Stimulated activated naive CD8-positive, alpha-beta T cell treated with anti-CD3 and anti-CD28 coated beads, Interleukin-15, Interleukin-2, amounts not matched to agents 100 ng/mL and 50 ng/mL, for 24 hours (primary cell): ENCODE data around the gene FASN.
A peak's percentile ranks its signal among the peaks of the same experiment; 100 is the strongest.

Experiments used
- H3K27ac Mint-ChIP-seq: one replicate; pipeline ENCODE4 v1.8.0; 2021; ENCODE audit warnings: mild to moderate bottlenecking, mixed read lengths
- H3K27me3 Mint-ChIP-seq: one replicate; pipeline ENCODE4 v1.8.0; 2021; ENCODE audit warnings: mixed read lengths
- H3K36me3 Mint-ChIP-seq: one replicate; pipeline ENCODE4 v1.8.0; 2021; ENCODE audit warnings: low read depth, mixed read lengths
- H3K4me1 Mint-ChIP-seq: one replicate; pipeline ENCODE4 v1.8.0; 2021; ENCODE audit warnings: low read depth, mixed read lengths
- H3K4me3 Mint-ChIP-seq: one replicate; pipeline ENCODE4 v1.8.0; 2021; ENCODE audit warnings: mild to moderate bottlenecking, mixed read lengths
- H3K9me3 Mint-ChIP-seq: one replicate; pipeline ENCODE4 v1.8.0; 2021; ENCODE audit warnings: mixed read lengths

The FASN gene

GRCh38 chr17:82098939-82099763 is 1.1 kb upstream of the FASN start:
- H3K27ac Mint-ChIP-seq, result peak overlapping the region; percentile 84
- no peaks in the 10 kb centered on the region for H3K27me3 Mint-ChIP-seq
- no peaks in the 10 kb centered on the region for H3K9me3 Mint-ChIP-seq

GRCh38 chr17:82097919-82098168 is 192 bp downstream of the FASN start:
- H3K27ac Mint-ChIP-seq, result no peak overlapping the region
- peaks cover 15% of the 10 kb centered on the region for H3K4me1 Mint-ChIP-seq
- H3K36me3 Mint-ChIP-seq, result peaks cover 4% of the 10 kb centered on the region
- no peaks in the 10 kb centered on the region for H3K27me3 Mint-ChIP-seq
- no peaks in the 10 kb centered on the region for H3K9me3 Mint-ChIP-seq
- H3K4me3 Mint-ChIP-seq, result peak overlapping the region; percentile 51

More at GRCh38 chr17:82098939-82099763, 1.1 kb upstream of the FASN start:
- peak overlapping the region; percentile 83 for H3K4me3 Mint-ChIP-seq
- no peaks in the 10 kb centered on the region for H3K36me3 Mint-ChIP-seq
- peaks cover 15% of the 10 kb centered on the region for H3K4me1 Mint-ChIP-seq

- Mint-ChIP-seq H3K36me3 (peaks cover 4% of the 10 kb centered on the region), H3K27me3 (no peaks in the 10 kb centered on the region), H3K4me3 (peak overlapping the region; percentile 79), H3K9me3 (no peaks in the 10 kb centered on the region), H3K4me1 (peaks cover 13% of the 10 kb centered on the region), H3K27ac (no peak overlapping the region)
Observed at GRCh38 chr17:82097184-82097918, 685 bp downstream of the FASN start.

- peak overlapping the region; percentile 65 for H3K27ac Mint-ChIP-seq
- peaks cover 4% of the 10 kb centered on the region for H3K36me3 Mint-ChIP-seq
- H3K9me3 Mint-ChIP-seq, result no peaks in the 10 kb centered on the region
- H3K4me1 Mint-ChIP-seq, result peaks cover 11% of the 10 kb centered on the region
- H3K4me3 Mint-ChIP-seq, result peak overlapping the region; percentile 79
- H3K27me3 Mint-ChIP-seq, result no peaks in the 10 kb centered on the region
Observed at GRCh38 chr17:82096709-82097183, 1.3 kb downstream of the FASN start.

GRCh38 chr17:82095777-82096708 is 2.0 kb downstream of the FASN start:
- Mint-ChIP-seq H3K27ac (no peak overlapping the region), H3K9me3 (no peaks in the 10 kb centered on the region), H3K4me1 (peaks cover 11% of the 10 kb centered on the region), H3K36me3 (peaks cover 4% of the 10 kb centered on the region), H3K27me3 (no peaks in the 10 kb centered on the region), H3K4me3 (peak overlapping the region; percentile 79)

- H3K9me3 Mint-ChIP-seq, result no peaks in the 10 kb centered on the region
- H3K27ac Mint-ChIP-seq, result no peak overlapping the region
- peaks cover 4% of the 10 kb centered on the region for H3K36me3 Mint-ChIP-seq
- H3K4me3 Mint-ChIP-seq, result peak overlapping the region; percentile 79
- H3K27me3 Mint-ChIP-seq, result no peaks in the 10 kb centered on the region
- H3K4me1 Mint-ChIP-seq, result peaks cover 8% of the 10 kb centered on the region
Observed at GRCh38 chr17:82094931-82095776, 2.9 kb downstream of the FASN start.

GRCh38 chr17:82092995-82093751 is 4.9 kb downstream of the FASN start:
- Mint-ChIP-seq H3K27ac (no peak overlapping the region), H3K36me3 (peaks cover 6% of the 10 kb centered on the region), H3K27me3 (no peaks in the 10 kb centered on the region)

GRCh38 chr17:82092628-82092994 is 5.4 kb downstream of the FASN start:
- H3K4me1 Mint-ChIP-seq, result peaks cover 3% of the 10 kb centered on the region
- no peaks in the 10 kb centered on the region for H3K27me3 Mint-ChIP-seq
- no peaks in the 10 kb centered on the region for H3K9me3 Mint-ChIP-seq
- no peak overlapping the region for H3K27ac Mint-ChIP-seq
- H3K4me3 Mint-ChIP-seq, result no peak overlapping the region
- peaks cover 8% of the 10 kb centered on the region for H3K36me3 Mint-ChIP-seq

More at GRCh38 chr17:82092995-82093751, 4.9 kb downstream of the FASN start:
- no peaks in the 10 kb centered on the region for H3K9me3 Mint-ChIP-seq
- H3K4me1 Mint-ChIP-seq, result peaks cover 3% of the 10 kb centered on the region
- H3K4me3 Mint-ChIP-seq, result no peak overlapping the region

- no peaks in the 10 kb centered on the region for H3K27me3 Mint-ChIP-seq
- H3K36me3 Mint-ChIP-seq, result peaks cover 8% of the 10 kb centered on the region
- H3K27ac Mint-ChIP-seq, result no peak overlapping the region
- H3K9me3 Mint-ChIP-seq, result no peaks in the 10 kb centered on the region
- no peak overlapping the region for H3K4me3 Mint-ChIP-seq
- H3K4me1 Mint-ChIP-seq, result peaks cover 3% of the 10 kb centered on the region
Observed at GRCh38 chr17:82092094-82092586, 5.9 kb downstream of the FASN start.

- H3K9me3 Mint-ChIP-seq, result no peaks in the 10 kb centered on the region
- H3K4me3 Mint-ChIP-seq, result no peak overlapping the region
- H3K27ac Mint-ChIP-seq, result no peak overlapping the region
- no peaks in the 10 kb centered on the region for H3K27me3 Mint-ChIP-seq
- H3K4me1 Mint-ChIP-seq, result peaks cover 3% of the 10 kb centered on the region
- H3K36me3 Mint-ChIP-seq, result peaks cover 8% of the 10 kb centered on the region
Observed at GRCh38 chr17:82091264-82092066, 6.6 kb downstream of the FASN start.

- no peaks in the 10 kb centered on the region for H3K9me3 Mint-ChIP-seq
- H3K4me3 Mint-ChIP-seq, result no peak overlapping the region
- no peaks in the 10 kb centered on the region for H3K27me3 Mint-ChIP-seq
- peaks cover 8% of the 10 kb centered on the region for H3K36me3 Mint-ChIP-seq
- no peaks in the 10 kb centered on the region for H3K4me1 Mint-ChIP-seq
- H3K27ac Mint-ChIP-seq, result no peak overlapping the region
Observed at GRCh38 chr17:82090549-82091263, 7.3 kb downstream of the FASN start.

- H3K27ac Mint-ChIP-seq, result no peak overlapping the region
- H3K27me3 Mint-ChIP-seq, result no peaks in the 10 kb centered on the region
- no peaks in the 10 kb centered on the region for H3K4me1 Mint-ChIP-seq
- no peaks in the 10 kb centered on the region for H3K9me3 Mint-ChIP-seq
- no peak overlapping the region for H3K4me3 Mint-ChIP-seq
- H3K36me3 Mint-ChIP-seq, result peaks cover 8% of the 10 kb centered on the region
Observed at GRCh38 chr17:82089723-82090548, 8.1 kb downstream of the FASN start.
